OCI-LY3 (cell line): ENCODE measurements around the gene CD163.

Experiments used
- EZH2phosphoT487 ChIP-seq: fragments of 200-600 bp; shearing (Covaris generic); IDR thresholded peaks from 2 replicates; pipeline ENCODE4 v1.6.1; 2018; ENCODE audit warnings: antibody characterized with exemption, mixed run types, low read depth
- TF ChIP-seq, protein P1 (sequence below): fragments of 200-600, 300-600 bp; sonication (generic); IDR thresholded peaks from 2 replicates; pipeline ENCODE4 v1.5.1; 2014; ENCODE audit warnings: antibody characterized with exemption, low read length, low read depth

DNA sequence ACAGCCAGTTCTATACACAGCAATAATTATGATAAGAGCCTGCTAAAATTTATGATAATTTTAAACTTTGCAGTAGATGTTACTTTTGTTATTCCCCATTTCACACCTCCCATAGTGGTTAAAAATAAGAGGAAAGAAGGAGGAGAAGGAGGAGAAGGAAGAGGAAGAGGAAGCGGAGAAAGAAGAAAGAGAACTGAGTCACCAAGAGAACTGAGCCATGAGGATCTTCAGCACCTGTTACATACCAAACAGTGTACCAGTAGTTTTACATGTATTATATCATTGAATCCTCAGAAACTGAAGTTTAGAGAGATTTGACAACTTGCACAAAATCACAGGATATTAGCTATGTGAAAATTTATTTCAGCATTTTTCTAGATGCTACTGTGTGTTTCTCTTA lies 3.9 kb downstream of the CD163 start:
- TF ChIP-seq, protein P1, sequence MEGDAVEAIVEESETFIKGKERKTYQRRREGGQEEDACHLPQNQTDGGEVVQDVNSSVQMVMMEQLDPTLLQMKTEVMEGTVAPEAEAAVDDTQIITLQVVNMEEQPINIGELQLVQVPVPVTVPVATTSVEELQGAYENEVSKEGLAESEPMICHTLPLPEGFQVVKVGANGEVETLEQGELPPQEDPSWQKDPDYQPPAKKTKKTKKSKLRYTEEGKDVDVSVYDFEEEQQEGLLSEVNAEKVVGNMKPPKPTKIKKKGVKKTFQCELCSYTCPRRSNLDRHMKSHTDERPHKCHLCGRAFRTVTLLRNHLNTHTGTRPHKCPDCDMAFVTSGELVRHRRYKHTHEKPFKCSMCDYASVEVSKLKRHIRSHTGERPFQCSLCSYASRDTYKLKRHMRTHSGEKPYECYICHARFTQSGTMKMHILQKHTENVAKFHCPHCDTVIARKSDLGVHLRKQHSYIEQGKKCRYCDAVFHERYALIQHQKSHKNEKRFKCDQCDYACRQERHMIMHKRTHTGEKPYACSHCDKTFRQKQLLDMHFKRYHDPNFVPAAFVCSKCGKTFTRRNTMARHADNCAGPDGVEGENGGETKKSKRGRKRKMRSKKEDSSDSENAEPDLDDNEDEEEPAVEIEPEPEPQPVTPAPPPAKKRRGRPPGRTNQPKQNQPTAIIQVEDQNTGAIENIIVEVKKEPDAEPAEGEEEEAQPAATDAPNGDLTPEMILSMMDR: no peak
- no peak for TF ChIP-seq EZH2phosphoT487
